Fibroblast of lung (primary cell): Measurements from ENCODE around the gene MAN1A1.

Experiments
- CTCF ChIP-seq, 2 donors: IDR thresholded peaks in 1 of 2; conservative IDR thresholded peaks in 1 of 2; 1 replicate in 1 of 2; 2 replicates in 1 of 2; pipeline ENCODE4 v1.5.1; 2011 to 2012; ENCODE audit warnings: low read length in 2 of 2, control low read depth in 1 of 2, inconsistent platforms in 1 of 2, low read depth in 1 of 2, mild to moderate bottlenecking in 1 of 2
- EZH2 ChIP-seq: IDR thresholded peaks from 2 replicates; pipeline ENCODE4 v1.5.1; 2012; ENCODE audit warnings: low read length, control low read depth, mild to moderate bottlenecking; ENCODE audit errors: missing control alignments

DNA sequence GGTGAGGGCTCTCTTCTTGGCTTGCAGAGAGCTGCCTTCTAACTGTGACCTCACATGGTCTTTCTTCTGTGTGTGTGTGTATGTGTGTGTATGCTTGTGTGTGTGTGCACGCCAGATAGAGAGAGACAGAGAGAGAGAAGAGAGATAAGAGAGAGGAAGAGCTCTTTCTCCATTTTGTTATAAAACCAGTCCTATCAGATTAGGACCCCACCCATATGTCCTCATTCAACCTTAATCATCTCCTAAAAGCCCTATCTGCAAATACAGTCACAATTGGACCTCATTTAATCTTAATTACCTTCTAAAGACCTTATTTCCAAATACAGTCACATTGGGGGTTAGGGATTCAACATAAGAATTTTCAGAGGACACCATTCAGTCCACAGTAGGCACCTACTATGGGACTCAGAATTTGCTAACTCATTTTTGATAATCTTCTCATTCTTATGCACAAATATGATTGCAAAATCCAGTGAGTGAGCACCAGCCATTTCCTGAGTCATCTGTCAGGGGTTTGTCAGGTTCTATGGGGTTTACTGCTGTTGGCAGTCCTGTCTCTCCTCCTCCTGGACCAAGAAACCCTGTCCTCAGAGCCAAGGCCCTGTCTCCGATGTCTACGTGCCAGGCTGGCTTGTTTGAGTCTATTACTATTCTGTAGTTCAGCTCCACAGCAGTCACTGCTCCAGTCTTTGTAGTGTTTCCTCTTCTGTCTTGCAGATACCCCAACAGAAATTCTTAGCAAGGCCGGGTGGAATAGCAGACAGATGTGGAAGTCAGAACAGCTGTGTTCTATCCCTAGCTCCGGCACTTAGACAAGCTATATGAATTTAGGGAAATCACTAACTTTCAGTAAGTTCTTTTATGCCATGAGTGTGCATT is 212.1 kb downstream of the MAN1A1 start:
- no peak for TF ChIP-seq CTCF (conservative IDR thresholded peaks at IDR 0.05 in 1 of 2, IDR thresholded peaks at IDR 0.05 in 1 of 2; ENCODE audit: low read depth in 1 of 2, low read length in 2 of 2)
- TF ChIP-seq EZH2, result no peak
